ENCODE measurements around the gene F13A1. TPM values are rescaled to one million over a fixed set of nuclear protein-coding genes. Genes with fewer than 3 reads are reported as not detected.

Gene F13A1
- total and polyA plus RNA-seq, 2 donors (not counting 3 experiments of a cell fraction or from before 2014, with no cell fraction given) = not detected

DNA sequence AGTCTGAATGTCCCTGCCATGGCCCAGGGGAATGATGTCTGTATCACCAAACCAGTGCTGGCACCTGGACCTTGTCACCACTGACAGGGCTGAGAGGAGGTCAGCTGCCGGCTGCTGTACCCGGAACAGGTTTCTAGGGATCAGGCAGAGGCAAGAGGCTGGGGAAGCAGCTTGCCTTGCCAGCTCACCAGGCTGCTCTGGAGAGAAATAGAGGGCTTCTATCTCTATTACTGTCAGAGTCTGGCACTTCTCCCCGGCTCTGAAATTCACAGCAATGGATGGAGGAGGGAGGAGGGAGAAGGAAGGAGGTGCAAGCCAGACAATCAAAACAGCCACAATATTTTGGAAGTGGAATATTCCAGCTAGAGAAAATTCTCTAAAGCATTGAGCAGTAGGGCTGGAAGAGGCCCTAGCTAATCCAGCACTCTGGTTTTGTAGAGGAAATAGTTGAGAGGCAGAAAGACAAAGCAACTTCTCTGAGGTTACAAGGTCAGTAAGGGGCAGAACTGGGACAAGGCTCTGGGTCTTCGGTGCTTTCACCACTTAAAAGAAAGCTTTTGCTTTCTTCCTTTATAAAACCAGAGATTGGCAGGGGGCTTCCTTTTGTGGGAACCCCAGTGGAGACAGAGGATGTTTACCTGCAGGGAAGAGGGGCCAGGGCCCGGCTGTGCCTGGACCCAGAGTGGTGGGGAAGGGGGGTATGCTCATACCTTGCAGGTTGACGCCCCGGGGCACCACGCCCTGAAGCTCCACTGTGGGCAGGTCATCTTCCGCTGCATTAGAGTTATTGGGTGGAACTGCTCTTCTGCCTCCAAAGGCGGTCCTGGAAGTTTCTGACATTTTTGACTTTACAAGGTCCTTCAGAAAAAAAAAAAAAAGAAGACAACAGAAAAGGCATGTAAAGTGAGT, 2.4 kb downstream of the F13A1 start:
- no peaks in the 10 kb centered on the region for H3K9me1 ChIP-seq (replicated peaks; ENCODE audit: control insufficient read depth, extremely low read depth, insufficient read depth, low read length)
- TF ChIP-seq POLR2AphosphoS5 (IDR thresholded peaks at IDR 0.05; ENCODE audit: insufficient read depth, low read depth, low read length) (no peak), MYC (IDR thresholded peaks at IDR 0.05; ENCODE audit: low read depth, low read length) (no peak), POLR2A (IDR thresholded peaks at IDR 0.05; ENCODE audit: low read depth, low read length) (no peak), EZH2 (IDR thresholded peaks at IDR 0.05; ENCODE audit: borderline replicate concordance, low read depth, low read length, severe bottlenecking) (no peak), JUN (IDR thresholded peaks at IDR 0.05; ENCODE audit: borderline replicate concordance, insufficient read depth, insufficient read length, low read depth) (no peak), GATA2 (IDR thresholded peaks at IDR 0.05; ENCODE audit: insufficient read depth, insufficient read length, low read depth, low read length) (no peak), FOS (IDR thresholded peaks at IDR 0.05; ENCODE audit: borderline replicate concordance, insufficient read depth, low read length) (no peak)
- TF ChIP-seq, protein P1, sequence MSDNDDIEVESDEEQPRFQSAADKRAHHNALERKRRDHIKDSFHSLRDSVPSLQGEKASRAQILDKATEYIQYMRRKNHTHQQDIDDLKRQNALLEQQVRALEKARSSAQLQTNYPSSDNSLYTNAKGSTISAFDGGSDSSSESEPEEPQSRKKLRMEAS (IDR thresholded peaks at IDR 0.05; ENCODE audit: insufficient read depth, insufficient read length) = no peak
- TF ChIP-seq, protein P2, sequence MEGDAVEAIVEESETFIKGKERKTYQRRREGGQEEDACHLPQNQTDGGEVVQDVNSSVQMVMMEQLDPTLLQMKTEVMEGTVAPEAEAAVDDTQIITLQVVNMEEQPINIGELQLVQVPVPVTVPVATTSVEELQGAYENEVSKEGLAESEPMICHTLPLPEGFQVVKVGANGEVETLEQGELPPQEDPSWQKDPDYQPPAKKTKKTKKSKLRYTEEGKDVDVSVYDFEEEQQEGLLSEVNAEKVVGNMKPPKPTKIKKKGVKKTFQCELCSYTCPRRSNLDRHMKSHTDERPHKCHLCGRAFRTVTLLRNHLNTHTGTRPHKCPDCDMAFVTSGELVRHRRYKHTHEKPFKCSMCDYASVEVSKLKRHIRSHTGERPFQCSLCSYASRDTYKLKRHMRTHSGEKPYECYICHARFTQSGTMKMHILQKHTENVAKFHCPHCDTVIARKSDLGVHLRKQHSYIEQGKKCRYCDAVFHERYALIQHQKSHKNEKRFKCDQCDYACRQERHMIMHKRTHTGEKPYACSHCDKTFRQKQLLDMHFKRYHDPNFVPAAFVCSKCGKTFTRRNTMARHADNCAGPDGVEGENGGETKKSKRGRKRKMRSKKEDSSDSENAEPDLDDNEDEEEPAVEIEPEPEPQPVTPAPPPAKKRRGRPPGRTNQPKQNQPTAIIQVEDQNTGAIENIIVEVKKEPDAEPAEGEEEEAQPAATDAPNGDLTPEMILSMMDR (IDR thresholded peaks at IDR 0.05; ENCODE audit: extremely low read depth in 1 of 2, insufficient read depth in 1 of 2, low read depth in 1 of 2, low read length in 2 of 2) = no peak
- no peak overlapping the region for H2AFZ ChIP-seq (ENCODE audit: low read depth, low read length)
- FAIRE-seq = no peak
- no peak overlapping the region for H3K9ac ChIP-seq (replicated peaks; ENCODE audit: extremely low read depth, insufficient read depth, low read length)
- no peak overlapping the region for H3K4me3 ChIP-seq (replicated peaks in 1 of 3; ENCODE audit: insufficient read depth in 1 of 3, low read depth in 1 of 3, low read length in 3 of 3)
- intact Hi-C loops (cut with micrococcal nuclease) (loop anchor here (5.0 kb wide), 1 partner anchor 846 kb away; no protein-coding TSS in a partner anchor), dilution Hi-C loops (cut with MboI; ENCODE audit: extremely low pct_ligation_motif_present, low sequenced_read_pairs) (no loop called here)
- H3K4me1 ChIP-seq (ENCODE audit: control insufficient read depth, extremely low read depth, insufficient read depth, low read length) = peaks cover 2% of the 10 kb centered on the region
- no peaks in the 10 kb centered on the region for H3K36me3 ChIP-seq (ENCODE audit: control insufficient read depth in 2 of 2, extremely low read depth in 1 of 2, insufficient read depth in 2 of 2, low read length in 2 of 2)
- DNase-seq (ENCODE audit: low read depth, low spot score) = no peak
- BruUV-seq (replicated peaks) = no TSS peak
- H3K27ac ChIP-seq (ENCODE audit: insufficient read depth, low read depth, low read length) = no peak overlapping the region
- H3K9me3 ChIP-seq (replicated peaks; ENCODE audit: control insufficient read depth, insufficient read depth, low read length) = no peaks in the 10 kb centered on the region
- ChIA-PET POLR2A (no interaction called here), CTCF (interaction anchor here (1.3 kb wide), 1 partner anchor 847 kb away, joined by 4 read pairs; no protein-coding TSS in a partner anchor)
- peaks cover 4 to 5% of the 10 kb centered on the region in 2 experiments for H3K27me3 ChIP-seq (ENCODE audit: control insufficient read depth in 2 of 2, insufficient read depth in 2 of 2, low read length in 2 of 2)
- no peaks in the 10 kb centered on the region for H3K79me2 ChIP-seq (ENCODE audit: control insufficient read depth, insufficient read depth, low read length)
- no peaks in the 10 kb centered on the region for H4K20me1 ChIP-seq (replicated peaks; ENCODE audit: control insufficient read depth, extremely low read depth, insufficient read depth, low read length)
- no peak overlapping the region for H3K4me2 ChIP-seq (ENCODE audit: insufficient read depth, low read length)
